A549 (cell line): ENCODE measurements around the gene ARFGAP2. TPM values are rescaled to one million over a fixed set of nuclear protein-coding genes. Genes with fewer than 3 reads are reported as not detected.

Experiments used
- ATAC-seq, 2 experiments: fragments of 200-7000 bp in 1 of 2; fragments of >200 bp in 1 of 2; cut with Nextera tagmentation in 1 of 2; cut with Tn5 transposase in 1 of 2; 3 replicates each; pipeline versions ENCODE4 v1.8.0 to v1.9.1; 2018 to 2020; ENCODE audit warnings: mild to moderate bottlenecking in 1 of 2, moderate library complexity in 1 of 2
- CTCF ChIA-PET: fragments of 300-600 bp; sonication (Branson Sonifier 250); formaldehyde crosslinking; extraction: SDS; loops from one replicate; lab custom pipeline; 2021; ENCODE audit warnings: antibody characterized with exemption, inconsistent platforms; lab: Yijun Ruan, JAX
- POLR2A ChIA-PET: fragments of 350-600 bp; formaldehyde crosslinking; extraction: SDS; loops from one replicate; lab custom pipeline; 2021; ENCODE audit warnings: antibody characterized with exemption, inconsistent platforms; lab: Yijun Ruan, JAX
- DNase-seq, 2 experiments: peaks; one replicate each; pipeline versions ENCODE4 v3.0.0 to v3.0.0-alpha.2; 2011 to 2016; ENCODE audit warnings: low read depth in 1 of 2, low spot score in 1 of 2
- FAIRE-seq: peaks from 2 replicates; lab custom pipeline; 2011; peaks lifted over from hg19 to GRCh38; lab: Jason Lieb, UNC
- H3K27ac ChIP-seq, 2 experiments: fragments of >200 bp; sonication (Bioruptor Twin); formaldehyde crosslinking; 3 replicates each; pipeline ENCODE4 v1.5.1; 2016 to 2017
- H3K4me1 ChIP-seq: fragments of >200 bp; sonication (Bioruptor Twin); formaldehyde crosslinking; 3 replicates; pipeline ENCODE4 v1.6.1; 2016
- H3K4me2 ChIP-seq: fragments of >200 bp; sonication (Bioruptor Twin); formaldehyde crosslinking; 3 replicates; pipeline ENCODE4 v1.6.1; 2016
- H3K4me3 ChIP-seq: fragments of >200 bp; sonication (Bioruptor Twin); formaldehyde crosslinking; 3 replicates; pipeline ENCODE4 v1.5.1; 2016
- H3K9me3 ChIP-seq: fragments of >200 bp; sonication (Bioruptor Twin); formaldehyde crosslinking; 3 replicates; pipeline ENCODE4 v1.6.1; 2016
- ATOH8 ChIP-seq: fragments of 250-450 bp; sonication (Bioruptor Pico); IDR thresholded peaks from 2 replicates; pipeline ENCODE4 v1.5.0; 2020; ENCODE audit warnings: low read depth, mild to moderate bottlenecking, moderate library complexity
- BCL3 ChIP-seq: fragments of >200 bp; sonication (Bioruptor Twin); formaldehyde crosslinking; IDR thresholded peaks from 3 replicates; pipeline ENCODE4 v1.6.1; 2016
- BHLHE40 ChIP-seq: IDR thresholded peaks from 2 replicates; pipeline ENCODE4 v1.6.1; 2012; ENCODE audit warnings: low read depth, low read length, inconsistent platforms
- CHD2 ChIP-seq: fragments of 150-350 bp; IDR thresholded peaks from 2 replicates; pipeline ENCODE4 v1.6.1; 2014; ENCODE audit warnings: low read length; ENCODE audit not compliant: partially characterized antibody
- CTCF ChIP-seq: fragments of >200 bp; sonication (Bioruptor Twin); formaldehyde crosslinking; IDR thresholded peaks from 3 replicates; pipeline ENCODE4 v1.5.1; 2016
- EHF ChIP-seq: fragments of 250-450 bp; sonication (Bioruptor Pico); IDR thresholded peaks from 2 replicates; pipeline ENCODE4 v1.5.0; 2020; ENCODE audit warnings: mild to moderate bottlenecking
- ELK1 ChIP-seq: fragments of 150-350 bp; IDR thresholded peaks from 2 replicates; pipeline ENCODE4 v1.6.1; 2014; ENCODE audit warnings: low read depth, mild to moderate bottlenecking, low read length
- ESRRA ChIP-seq: fragments of 150-350 bp; IDR thresholded peaks from 2 replicates; pipeline ENCODE4 v1.6.1; 2014; ENCODE audit warnings: mild to moderate bottlenecking, low read length, borderline replicate concordance
- JUNB ChIP-seq: fragments of >200 bp; sonication (Bioruptor Twin); formaldehyde crosslinking; IDR thresholded peaks from 2 replicates; pipeline ENCODE4 v1.6.1; 2016
- MYC ChIP-seq: IDR thresholded peaks from 2 replicates; pipeline ENCODE4 v1.6.1; 2012; ENCODE audit warnings: mild to moderate bottlenecking, inconsistent platforms, low read length, improper control_type of control experiment, borderline replicate concordance
- NPAS2 ChIP-seq: fragments of 250-450 bp; sonication (Bioruptor Pico); IDR thresholded peaks from 2 replicates; pipeline ENCODE4 v1.8.0; 2022; ENCODE audit warnings: mild to moderate bottlenecking, moderate library complexity, borderline replicate concordance
- RARB ChIP-seq: fragments of 250-450 bp; sonication (Bioruptor Pico); IDR thresholded peaks from 2 replicates; pipeline ENCODE4 v1.8.0; 2021; ENCODE audit warnings: mild to moderate bottlenecking, moderate library complexity
- RCOR1 ChIP-seq: fragments of 150-350 bp; IDR thresholded peaks from 2 replicates; pipeline ENCODE4 v1.6.1; 2014; ENCODE audit warnings: antibody characterized with exemption, low read length, low read depth
- RNF2 ChIP-seq: fragments of 200-600 bp; sonication (generic); IDR thresholded peaks from 2 replicates; pipeline ENCODE4 v1.6.1; 2016; ENCODE audit warnings: low read depth, mild to moderate bottlenecking, antibody characterized with exemption, moderate library complexity, borderline replicate concordance
- SREBF2 ChIP-seq: fragments of 450-650 bp; IDR thresholded peaks from 2 replicates; pipeline ENCODE4 v1.6.1; 2014; ENCODE audit warnings: mild to moderate bottlenecking, moderate library complexity
- USF2 ChIP-seq: fragments of 450-650 bp; IDR thresholded peaks from 2 replicates; pipeline ENCODE4 v1.6.1; 2014; ENCODE audit warnings: antibody characterized with exemption
- ZFP36 ChIP-seq: fragments of 450-650 bp; IDR thresholded peaks from 2 replicates; pipeline ENCODE4 v1.6.1; 2014; ENCODE audit warnings: borderline replicate concordance; ENCODE audit not compliant: partially characterized antibody
- ZSCAN20 ChIP-seq: fragments of 250-450 bp; sonication (Bioruptor Pico); IDR thresholded peaks from 2 replicates; pipeline ENCODE4 v1.8.0; 2022; ENCODE audit warnings: mild to moderate bottlenecking, moderate library complexity
- WGBS: methylation state at CpG from one replicate; pipeline ENCODE4 v1.1.6; 2017; ENCODE audit errors: missing lambda C conversion rate; 5-methylcytosine and 5-hydroxymethylcytosine counted together
- polyA plus RNA-seq, 4 experiments: library from polyadenylated mRNA; depleted of rRNA in 3 of 4; stranded (reverse); fragments of >200 nt; fragmentation: RNase III in 1 of 4; extraction: RNeasy Plus Mini Kit Qiagen cat#74134 plus additional on column Dnase treatment in 1 of 4; gene quantifications; 2 replicates in 3 of 4; 3 replicates in 1 of 4; pipeline ENCODE4 v1.2.3, GENCODE V29; 2011 to 2017

The ARFGAP2 gene
- polyA plus RNA-seq, 2 of the 4 experiments (the other 2 are of a cell fraction), result 29.5 to 34.0 TPM

GRCh38 chr11:47183969-47184368 is 7.3 kb upstream of the ARFGAP2 start (continued):
- no peak for TF ChIP-seq USF2
- no peak for TF ChIP-seq JUNB
- TF ChIP-seq ESRRA, result no peak

GRCh38 chr11:47183031-47183856 is 6.6 kb upstream of the ARFGAP2 start:
- H3K27ac ChIP-seq, result no peak overlapping the region
- POLR2A ChIA-PET, result interaction anchor here (0.6 to 2.1 kb wide), 2 partner anchors 31 to 172 kb away, joined by 3 to 7 read pairs; partner anchors contain the start of gene DDB2
- WGBS, result 94% methylated on average over 14 of the region's 25 CpGs
- CTCF ChIA-PET, result interaction anchor here (0.7 to 10.8 kb wide), 6 partner anchors 21 to 224 kb away, joined by 3 to 173 read pairs (median 4); partner anchors contain the start of genes DDB2 and NR1H3
- FAIRE-seq, result no peak
- H3K4me3 ChIP-seq, result no peak overlapping the region
- no peak overlapping the region for H3K4me2 ChIP-seq
- TF ChIP-seq ELK1 (no peak), SREBF2 (no peak), RARB (CRISPR knock-in tag) (no peak), CTCF (no peak), ZFP36 (no peak), NPAS2 (CRISPR knock-in tag) (no peak), BCL3 (no peak), MYC (no peak), BHLHE40 (no peak), ZSCAN20 (no peak), ESRRA (no peak), EHF (no peak), RNF2 (no peak), RCOR1 (no peak), ATOH8 (no peak), CHD2 (no peak)
- peaks cover 27% of the 10 kb centered on the region for H3K4me1 ChIP-seq
- ATAC-seq, result no peak
- DNase-seq, result no peak
- H3K9me3 ChIP-seq, result no peaks in the 10 kb centered on the region
